Activated CD4-positive, alpha-beta T cell treated with anti-CD3 and anti-CD28 coated beads for 4 hours (primary cell): Measurements from ENCODE around the gene PARN.

Source experiments
- DNase-seq, 2 donors: peaks; one replicate each; pipeline ENCODE4 v3.0.0-alpha.2; 2020

The PARN gene

GRCh38 chr16:14394834-14395233 lies 235.2 kb downstream of the PARN start:
- no peak for DNase-seq

DNA sequence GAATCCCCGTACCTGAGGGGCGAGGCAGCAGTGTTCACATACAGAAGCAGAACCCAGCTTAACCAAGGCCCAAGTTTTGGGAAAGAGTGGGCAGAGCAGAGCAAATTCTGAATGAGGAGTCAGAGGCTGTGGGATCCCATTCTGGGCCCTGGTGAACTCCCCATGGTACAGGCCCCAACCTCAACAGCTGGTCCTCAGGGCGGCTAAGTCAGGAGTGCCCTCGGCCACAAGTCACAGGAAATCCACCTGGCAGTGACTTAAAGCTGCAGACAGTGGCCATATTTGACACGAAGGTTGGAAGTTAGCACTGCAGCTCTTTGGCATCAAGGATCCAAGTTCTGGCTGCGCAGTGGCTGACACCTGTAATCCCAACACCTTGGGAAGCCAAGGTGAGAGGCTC lies 237.1 kb downstream of the PARN start:
- no peak for DNase-seq

- DNase-seq = no peak
Measured at GRCh38 chr16:14389359-14389758, 240.7 kb downstream of the PARN start.

- no peak for DNase-seq
Measured at GRCh38 chr16:14388243-14388642, 241.8 kb downstream of the PARN start.

DNA sequence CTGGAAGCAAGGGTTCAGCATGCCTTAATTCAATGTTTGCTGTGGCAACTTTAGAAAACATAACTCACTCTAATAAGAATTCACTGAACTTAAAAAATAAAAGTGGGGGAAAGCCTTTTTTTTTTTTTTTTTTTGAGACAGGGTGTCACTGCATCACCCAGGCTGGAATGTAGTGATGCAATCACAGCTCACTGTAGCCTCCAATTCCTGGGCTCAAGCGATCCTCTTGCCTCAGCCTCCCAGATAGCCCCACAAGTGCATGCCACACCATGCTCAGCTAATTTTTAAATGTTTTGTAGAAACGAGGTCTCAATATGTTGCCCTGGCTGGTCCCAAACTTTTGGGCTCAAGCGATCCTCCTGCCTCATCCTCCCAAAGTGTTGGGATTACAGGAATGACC lies 243.9 kb downstream of the PARN start:
- no peak for DNase-seq
